Esophagus squamous epithelium (tissue), 4 donors: ENCODE results near the gene FAM20C.

ENCODE experiments used
- POLR2A ChIP-seq, 4 donors: fragments of 450-650 bp; IDR thresholded peaks; one replicate each; pipeline ENCODE4 v1.6.1; 2017; ENCODE audit warnings: antibody characterized with exemption in 4 of 4, mild to moderate bottlenecking in 4 of 4, moderate library complexity in 3 of 4
- TF ChIP-seq, protein P1 (sequence below), 6 experiments: fragments of 450-650 bp in 4 of 6; fragments of 200-600 bp in 2 of 6; sonication (generic) in 2 of 6; IDR thresholded peaks; one replicate each; pipeline ENCODE4 v1.5.1; 2016 to 2019; ENCODE audit warnings: antibody characterized with exemption in 6 of 6, mild to moderate bottlenecking in 4 of 6, moderate library complexity in 4 of 6

- TF ChIP-seq POLR2A (IDR thresholded peaks at IDR 0.05) = no peak
- TF ChIP-seq, protein P1, sequence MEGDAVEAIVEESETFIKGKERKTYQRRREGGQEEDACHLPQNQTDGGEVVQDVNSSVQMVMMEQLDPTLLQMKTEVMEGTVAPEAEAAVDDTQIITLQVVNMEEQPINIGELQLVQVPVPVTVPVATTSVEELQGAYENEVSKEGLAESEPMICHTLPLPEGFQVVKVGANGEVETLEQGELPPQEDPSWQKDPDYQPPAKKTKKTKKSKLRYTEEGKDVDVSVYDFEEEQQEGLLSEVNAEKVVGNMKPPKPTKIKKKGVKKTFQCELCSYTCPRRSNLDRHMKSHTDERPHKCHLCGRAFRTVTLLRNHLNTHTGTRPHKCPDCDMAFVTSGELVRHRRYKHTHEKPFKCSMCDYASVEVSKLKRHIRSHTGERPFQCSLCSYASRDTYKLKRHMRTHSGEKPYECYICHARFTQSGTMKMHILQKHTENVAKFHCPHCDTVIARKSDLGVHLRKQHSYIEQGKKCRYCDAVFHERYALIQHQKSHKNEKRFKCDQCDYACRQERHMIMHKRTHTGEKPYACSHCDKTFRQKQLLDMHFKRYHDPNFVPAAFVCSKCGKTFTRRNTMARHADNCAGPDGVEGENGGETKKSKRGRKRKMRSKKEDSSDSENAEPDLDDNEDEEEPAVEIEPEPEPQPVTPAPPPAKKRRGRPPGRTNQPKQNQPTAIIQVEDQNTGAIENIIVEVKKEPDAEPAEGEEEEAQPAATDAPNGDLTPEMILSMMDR (IDR thresholded peaks at IDR 0.05) = no peak
These were observed 100.5 kb downstream of the FAM20C start for GRCh38 chr7:292826-293225.
